ENCODE data around the gene CPNE6. TPM values are rescaled to one million over a fixed set of nuclear protein-coding genes. Genes with fewer than 3 reads are reported as not detected.

The CPNE6 gene
- total and polyA plus RNA-seq, 2 of the 13 experiments (the other 11 are each of a cell fraction or from before 2014, with no cell fraction given) = not detected

DNA sequence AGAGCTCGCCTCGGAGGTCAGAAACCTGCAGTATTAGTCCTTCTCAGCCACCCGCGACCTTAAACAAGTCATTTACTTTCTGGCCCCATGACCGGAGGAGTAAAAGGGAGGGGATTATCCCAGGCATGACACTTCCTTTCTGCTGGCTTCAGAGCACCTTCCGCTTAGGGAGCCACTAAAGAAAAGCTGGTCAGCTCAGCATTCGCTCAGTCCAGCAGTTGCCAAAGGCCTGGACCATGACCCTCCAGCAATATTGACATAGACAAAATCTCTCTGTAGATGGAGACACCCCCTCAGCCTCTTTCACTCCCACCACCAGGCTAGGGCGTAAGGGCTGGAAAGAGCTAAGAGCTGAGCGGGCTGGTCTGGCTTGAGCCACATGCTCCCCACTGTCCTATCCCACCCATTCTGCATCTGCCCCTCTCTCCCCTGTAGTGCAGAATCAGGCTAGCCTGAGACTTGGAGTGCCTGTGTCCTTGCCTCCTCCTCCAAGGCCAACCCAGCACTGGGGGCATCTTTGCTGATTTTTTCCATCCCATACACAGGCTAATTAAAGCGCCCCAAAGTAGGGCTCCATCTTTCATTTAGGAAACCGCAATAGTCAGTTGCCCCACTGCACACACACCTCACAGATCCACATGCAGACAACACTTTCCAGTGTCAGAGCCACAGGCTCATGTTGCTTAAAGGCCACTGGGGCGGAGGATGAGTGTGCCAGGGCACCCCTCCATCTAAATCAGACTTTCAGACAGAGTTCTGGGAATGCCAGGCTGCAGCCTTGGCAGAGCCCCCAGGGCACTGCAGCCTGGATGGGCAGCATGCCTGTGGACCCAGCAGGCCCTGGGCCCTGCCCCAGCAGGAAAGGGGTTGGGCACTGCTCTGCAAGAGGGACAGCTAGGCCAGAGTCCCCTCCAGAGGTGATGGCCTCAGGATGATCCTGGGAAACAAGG is 4.0 kb upstream of the CPNE6 start (continued):
- TF ChIP-seq, protein P1, sequence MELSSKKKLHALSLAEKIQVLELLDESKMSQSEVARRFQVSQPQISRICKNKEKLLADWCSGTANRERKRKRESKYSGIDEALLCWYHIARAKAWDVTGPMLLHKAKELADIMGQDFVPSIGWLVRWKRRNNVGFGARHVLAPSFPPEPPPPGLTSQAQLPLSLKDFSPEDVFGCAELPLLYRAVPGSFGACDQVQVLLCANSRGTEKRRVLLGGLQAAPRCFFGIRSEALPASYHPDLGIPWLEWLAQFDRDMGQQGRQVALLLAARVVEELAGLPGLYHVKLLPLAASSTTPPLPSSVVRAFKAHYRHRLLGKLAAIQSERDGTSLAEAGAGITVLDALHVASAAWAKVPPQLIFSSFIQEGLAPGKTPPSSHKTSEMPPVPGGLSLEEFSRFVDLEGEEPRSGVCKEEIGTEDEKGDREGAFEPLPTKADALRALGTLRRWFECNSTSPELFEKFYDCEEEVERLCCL (CRISPR knock-in tag; IDR thresholded peaks at IDR 0.05; ENCODE audit: borderline replicate concordance) = 0 out of 2 replicates have a peak, but pooled peaks have one; percentile 18
- TF ChIP-seq ZNF792 (CRISPR knock-in tag; IDR thresholded peaks at IDR 0.05) (0 out of 2 replicates have a peak, but pooled peaks have one; percentile 39), RFX5 (IDR thresholded peaks at IDR 0.05; ENCODE audit: low read depth, low read length) (no peak), HNRNPH1 (optimal IDR thresholded peaks at IDR 0.05; ENCODE audit: low read depth, low read length) (no peak), THAP11 (CRISPR knock-in tag; IDR thresholded peaks at IDR 0.05) (no peak), TBX2 (CRISPR knock-in tag; IDR thresholded peaks at IDR 0.05; ENCODE audit: borderline replicate concordance) (peak; percentile 37; the same call in 1 of the 2 replicates), ZNF605 (CRISPR knock-in tag; IDR thresholded peaks at IDR 0.05) (peak; percentile 88), FOXK2 (IDR thresholded peaks at IDR 0.05) (no peak), ZNF350 (CRISPR knock-in tag; IDR thresholded peaks at IDR 0.05; ENCODE audit: borderline replicate concordance, low read depth) (0 out of 2 replicates have a peak, but pooled peaks have one; percentile 12), IRF2 (CRISPR knock-in tag; IDR thresholded peaks at IDR 0.05) (peak; percentile 50; the same call in 1 of the 2 replicates), KMT2A (CRISPR knock-in tag; IDR thresholded peaks at IDR 0.05) (no peak), POLR2G (IDR thresholded peaks at IDR 0.05; ENCODE audit: low read depth, low read length) (no peak), ZNF883 (CRISPR knock-in tag; IDR thresholded peaks at IDR 0.05; ENCODE audit: not compliant biosample characterization) (peak; percentile 10), NCOA2 (CRISPR knock-in tag; IDR thresholded peaks at IDR 0.05) (0 out of 2 replicates have a peak, but pooled peaks have one; percentile 18), ZNF292 (CRISPR knock-in tag; IDR thresholded peaks at IDR 0.05; ENCODE audit: borderline replicate concordance, low read depth) (peak; percentile 68; the same call in 1 of the 2 replicates), ZNF501 (CRISPR knock-in tag; IDR thresholded peaks at IDR 0.05) (peak; percentile 23; the same call in 1 of the 2 replicates), ZNF124 (CRISPR knock-in tag; IDR thresholded peaks at IDR 0.05) (peak; percentile 68; the same call in 1 of the 2 replicates), ZSCAN31 (CRISPR knock-in tag; IDR thresholded peaks at IDR 0.05; ENCODE audit: low read depth) (peak; percentile 86; the same call in 1 of the 2 replicates)
- TF ChIP-seq, protein P2, sequence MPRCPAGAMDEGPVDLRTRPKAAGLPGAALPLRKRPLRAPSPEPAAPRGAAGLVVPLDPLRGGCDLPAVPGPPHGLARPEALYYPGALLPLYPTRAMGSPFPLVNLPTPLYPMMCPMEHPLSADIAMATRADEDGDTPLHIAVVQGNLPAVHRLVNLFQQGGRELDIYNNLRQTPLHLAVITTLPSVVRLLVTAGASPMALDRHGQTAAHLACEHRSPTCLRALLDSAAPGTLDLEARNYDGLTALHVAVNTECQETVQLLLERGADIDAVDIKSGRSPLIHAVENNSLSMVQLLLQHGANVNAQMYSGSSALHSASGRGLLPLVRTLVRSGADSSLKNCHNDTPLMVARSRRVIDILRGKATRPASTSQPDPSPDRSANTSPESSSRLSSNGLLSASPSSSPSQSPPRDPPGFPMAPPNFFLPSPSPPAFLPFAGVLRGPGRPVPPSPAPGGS (CRISPR knock-in tag; IDR thresholded peaks at IDR 0.05) = peak; percentile 53; the same call in 1 of the 2 replicates
- TF ChIP-seq, protein P3, sequence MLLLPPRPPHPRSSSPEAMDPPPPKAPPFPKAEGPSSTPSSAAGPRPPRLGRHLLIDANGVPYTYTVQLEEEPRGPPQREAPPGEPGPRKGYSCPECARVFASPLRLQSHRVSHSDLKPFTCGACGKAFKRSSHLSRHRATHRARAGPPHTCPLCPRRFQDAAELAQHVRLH (CRISPR knock-in tag; IDR thresholded peaks at IDR 0.05; ENCODE audit: borderline replicate concordance, low read depth) = 0 out of 2 replicates have a peak, but pooled peaks have one; percentile 27
- TF ChIP-seq, protein P4, sequence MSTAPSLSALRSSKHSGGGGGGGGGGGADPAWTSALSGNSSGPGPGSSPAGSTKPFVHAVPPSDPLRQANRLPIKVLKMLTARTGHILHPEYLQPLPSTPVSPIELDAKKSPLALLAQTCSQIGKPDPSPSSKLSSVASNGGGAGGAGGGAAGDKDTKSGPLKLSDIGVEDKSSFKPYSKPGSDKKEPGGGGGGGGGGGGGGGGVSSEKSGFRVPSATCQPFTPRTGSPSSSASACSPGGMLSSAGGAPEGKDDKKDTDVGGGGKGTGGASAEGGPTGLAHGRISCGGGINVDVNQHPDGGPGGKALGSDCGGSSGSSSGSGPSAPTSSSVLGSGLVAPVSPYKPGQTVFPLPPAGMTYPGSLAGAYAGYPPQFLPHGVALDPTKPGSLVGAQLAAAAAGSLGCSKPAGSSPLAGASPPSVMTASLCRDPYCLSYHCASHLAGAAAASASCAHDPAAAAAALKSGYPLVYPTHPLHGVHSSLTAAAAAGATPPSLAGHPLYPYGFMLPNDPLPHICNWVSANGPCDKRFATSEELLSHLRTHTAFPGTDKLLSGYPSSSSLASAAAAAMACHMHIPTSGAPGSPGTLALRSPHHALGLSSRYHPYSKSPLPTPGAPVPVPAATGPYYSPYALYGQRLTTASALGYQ (CRISPR knock-in tag; IDR thresholded peaks at IDR 0.05) = no peak
- TF ChIP-seq, protein P5, sequence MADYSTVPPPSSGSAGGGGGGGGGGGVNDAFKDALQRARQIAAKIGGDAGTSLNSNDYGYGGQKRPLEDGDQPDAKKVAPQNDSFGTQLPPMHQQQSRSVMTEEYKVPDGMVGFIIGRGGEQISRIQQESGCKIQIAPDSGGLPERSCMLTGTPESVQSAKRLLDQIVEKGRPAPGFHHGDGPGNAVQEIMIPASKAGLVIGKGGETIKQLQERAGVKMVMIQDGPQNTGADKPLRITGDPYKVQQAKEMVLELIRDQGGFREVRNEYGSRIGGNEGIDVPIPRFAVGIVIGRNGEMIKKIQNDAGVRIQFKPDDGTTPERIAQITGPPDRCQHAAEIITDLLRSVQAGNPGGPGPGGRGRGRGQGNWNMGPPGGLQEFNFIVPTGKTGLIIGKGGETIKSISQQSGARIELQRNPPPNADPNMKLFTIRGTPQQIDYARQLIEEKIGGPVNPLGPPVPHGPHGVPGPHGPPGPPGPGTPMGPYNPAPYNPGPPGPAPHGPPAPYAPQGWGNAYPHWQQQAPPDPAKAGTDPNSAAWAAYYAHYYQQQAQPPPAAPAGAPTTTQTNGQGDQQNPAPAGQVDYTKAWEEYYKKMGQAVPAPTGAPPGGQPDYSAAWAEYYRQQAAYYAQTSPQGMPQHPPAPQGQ (CRISPR knock-in tag; IDR thresholded peaks at IDR 0.05; ENCODE audit: borderline replicate concordance) = 0 out of 2 replicates have a peak, but pooled peaks have one; percentile 35

All from HepG2 (cell line).